Prostate gland (tissue), 2 donors: Measurements from ENCODE around the gene TOMM20.

ENCODE experiments used
- CTCF ChIP-seq, 4 experiments: fragments of 200-600 bp in 2 of 4; fragments of 450-650 bp in 2 of 4; sonication (generic) in 2 of 4; IDR thresholded peaks; 1 replicate in 3 of 4; 2 replicates in 1 of 4; pipeline ENCODE4 v1.5.1; 2016 to 2019; ENCODE audit warnings: antibody characterized with exemption in 4 of 4, mild to moderate bottlenecking in 2 of 4, moderate library complexity in 2 of 4
- POLR2A ChIP-seq: fragments of 450-650 bp; IDR thresholded peaks from one replicate; pipeline ENCODE4 v1.6.1; 2016; ENCODE audit warnings: antibody characterized with exemption, mild to moderate bottlenecking
- POLR2AphosphoS5 ChIP-seq: sonication (generic); formaldehyde crosslinking; IDR thresholded peaks from one replicate; pipeline ENCODE4 v1.6.1; 2017; ENCODE audit warnings: antibody characterized with exemption

- TF ChIP-seq CTCF (IDR thresholded peaks at IDR 0.05), result no peak
- TF ChIP-seq POLR2A, result no peak
- no peak for TF ChIP-seq POLR2AphosphoS5
Measured at GRCh38 chr1:235095938-235096562, 32.6 kb downstream of the TOMM20 start.
